Measurements from ENCODE around the gene MINAR2. TPM values are rescaled to one million over a fixed set of nuclear protein-coding genes. Genes with fewer than 3 reads are reported as not detected.

The MINAR2 gene
- polyA plus RNA-seq, 1 of the 3 experiments (the other 2 are of a cell fraction) = not detected

DNA sequence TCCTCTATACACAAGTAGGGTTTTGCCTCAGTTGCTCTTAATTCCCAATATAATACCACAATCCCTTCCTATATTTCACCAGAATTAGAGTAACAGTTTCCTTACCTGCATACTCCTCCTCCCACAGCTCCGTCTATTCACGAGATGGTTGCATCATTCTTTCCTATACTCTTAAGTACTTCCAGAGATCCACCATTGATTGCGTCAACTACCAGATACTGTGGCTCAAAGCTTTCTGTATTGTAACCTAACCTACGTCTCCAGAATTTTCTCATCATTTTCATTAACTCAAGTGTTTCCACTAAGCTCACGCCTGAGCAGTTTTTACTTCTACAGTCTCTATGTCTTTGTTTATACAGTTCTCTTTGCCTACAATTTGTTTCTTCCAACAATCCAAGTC lies 31.2 kb upstream of the MINAR2 start:
- Histone ChIP-seq H3K9ac (no peak overlapping the region), H2AFZ (ENCODE audit: low read depth) (no peak overlapping the region), H3K27me3 (ENCODE audit: insufficient read depth) (no peaks in the 10 kb centered on the region), H3K4me3 (ENCODE audit: low read depth in 2 of 2, low read length in 1 of 2) (no peak overlapping the region), H3K36me3 (replicated peaks in 1 of 2; ENCODE audit: control insufficient read depth in 1 of 2, insufficient read depth in 2 of 2, low read length in 1 of 2) (no peaks in the 10 kb centered on the region), H4K20me1 (ENCODE audit: insufficient read depth) (no peaks in the 10 kb centered on the region), H3K27ac (ENCODE audit: low read depth in 2 of 2, low read length in 1 of 2) (no peak overlapping the region), H3K79me2 (ENCODE audit: insufficient read depth) (no peaks in the 10 kb centered on the region), H3K4me2 (no peak overlapping the region), H3K4me1 (ENCODE audit: control insufficient read depth in 1 of 2, insufficient read depth in 2 of 2, low read depth in 1 of 2, low read length in 1 of 2) (no peaks in the 10 kb centered on the region), H3F3A (replicated peaks; ENCODE audit: insufficient read depth) (no peaks in the 10 kb centered on the region), H3K9me3 (no peaks in the 10 kb centered on the region), H3K9me2 (no peaks in the 10 kb centered on the region)
- TF ChIP-seq IRF3 (IDR thresholded peaks at IDR 0.05; ENCODE audit: low read depth, low read length) (no peak), NRF1 (IDR thresholded peaks at IDR 0.05; ENCODE audit: low read depth, low read length) (no peak), USF1 (IDR thresholded peaks at IDR 0.05; ENCODE audit: borderline replicate concordance, low read depth) (no peak), PBX3 (IDR thresholded peaks at IDR 0.05) (no peak), TCF12 (IDR thresholded peaks at IDR 0.05) (no peak), SIN3A (IDR thresholded peaks at IDR 0.05; ENCODE audit: borderline replicate concordance, low read depth, low read length) (no peak), POLR2AphosphoS5 (IDR thresholded peaks at IDR 0.05; ENCODE audit: low read depth, low read length) (no peak), TEAD4 (IDR thresholded peaks at IDR 0.05; ENCODE audit: borderline replicate concordance, insufficient read depth) (no peak), MEF2A (IDR thresholded peaks at IDR 0.05; ENCODE audit: borderline replicate concordance, low read depth) (no peak), CHD2 (IDR thresholded peaks at IDR 0.05; ENCODE audit: low read length, partially characterized antibody) (no peak), NFIC (IDR thresholded peaks at IDR 0.05; ENCODE audit: borderline replicate concordance) (no peak)
- TF ChIP-seq, protein P1, sequence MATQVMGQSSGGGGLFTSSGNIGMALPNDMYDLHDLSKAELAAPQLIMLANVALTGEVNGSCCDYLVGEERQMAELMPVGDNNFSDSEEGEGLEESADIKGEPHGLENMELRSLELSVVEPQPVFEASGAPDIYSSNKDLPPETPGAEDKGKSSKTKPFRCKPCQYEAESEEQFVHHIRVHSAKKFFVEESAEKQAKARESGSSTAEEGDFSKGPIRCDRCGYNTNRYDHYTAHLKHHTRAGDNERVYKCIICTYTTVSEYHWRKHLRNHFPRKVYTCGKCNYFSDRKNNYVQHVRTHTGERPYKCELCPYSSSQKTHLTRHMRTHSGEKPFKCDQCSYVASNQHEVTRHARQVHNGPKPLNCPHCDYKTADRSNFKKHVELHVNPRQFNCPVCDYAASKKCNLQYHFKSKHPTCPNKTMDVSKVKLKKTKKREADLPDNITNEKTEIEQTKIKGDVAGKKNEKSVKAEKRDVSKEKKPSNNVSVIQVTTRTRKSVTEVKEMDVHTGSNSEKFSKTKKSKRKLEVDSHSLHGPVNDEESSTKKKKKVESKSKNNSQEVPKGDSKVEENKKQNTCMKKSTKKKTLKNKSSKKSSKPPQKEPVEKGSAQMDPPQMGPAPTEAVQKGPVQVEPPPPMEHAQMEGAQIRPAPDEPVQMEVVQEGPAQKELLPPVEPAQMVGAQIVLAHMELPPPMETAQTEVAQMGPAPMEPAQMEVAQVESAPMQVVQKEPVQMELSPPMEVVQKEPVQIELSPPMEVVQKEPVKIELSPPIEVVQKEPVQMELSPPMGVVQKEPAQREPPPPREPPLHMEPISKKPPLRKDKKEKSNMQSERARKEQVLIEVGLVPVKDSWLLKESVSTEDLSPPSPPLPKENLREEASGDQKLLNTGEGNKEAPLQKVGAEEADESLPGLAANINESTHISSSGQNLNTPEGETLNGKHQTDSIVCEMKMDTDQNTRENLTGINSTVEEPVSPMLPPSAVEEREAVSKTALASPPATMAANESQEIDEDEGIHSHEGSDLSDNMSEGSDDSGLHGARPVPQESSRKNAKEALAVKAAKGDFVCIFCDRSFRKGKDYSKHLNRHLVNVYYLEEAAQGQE (IDR thresholded peaks at IDR 0.05; ENCODE audit: low read depth, low read length) = no peak
- TF ChIP-seq, protein P2, sequence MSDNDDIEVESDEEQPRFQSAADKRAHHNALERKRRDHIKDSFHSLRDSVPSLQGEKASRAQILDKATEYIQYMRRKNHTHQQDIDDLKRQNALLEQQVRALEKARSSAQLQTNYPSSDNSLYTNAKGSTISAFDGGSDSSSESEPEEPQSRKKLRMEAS (IDR thresholded peaks at IDR 0.05; ENCODE audit: low read depth) = no peak
- CTCF ChIA-PET = no interaction called here
- DNase-seq = no peak
- 4% methylated on average over 5 of the region's 5 CpGs for WGBS (ENCODE audit: low lambda C conversion rate)
- POLR2A ChIA-PET = no interaction called here
